ENCODE measurements around the gene ANAPC15. TPM values are rescaled to one million over a fixed set of nuclear protein-coding genes. Genes with fewer than 3 reads are reported as not detected.

The ANAPC15 gene
- total and polyA plus RNA-seq, 2 of the 13 experiments (the other 11 are each of a cell fraction or from before 2014, with no cell fraction given), result 18.8 to 25.7 TPM

- 0 out of 2 replicates have a peak, but pooled peaks have one; percentile 6 for TF ChIP-seq PRDM10 (CRISPR knock-in tag; IDR thresholded peaks at IDR 0.05; ENCODE audit: low read depth)
- no peak for TF ChIP-seq ZMAT5 (CRISPR knock-in tag; IDR thresholded peaks at IDR 0.05; ENCODE audit: borderline replicate concordance, low read depth)
- TF ChIP-seq NAIF1 (CRISPR knock-in tag; IDR thresholded peaks at IDR 0.05; ENCODE audit: borderline replicate concordance), result no peak
- TF ChIP-seq LCORL (IDR thresholded peaks at IDR 0.05), result no peak
- TF ChIP-seq LCORL (CRISPR knock-in tag; IDR thresholded peaks at IDR 0.05), result peak; percentile 45; the same call in 1 of the 2 replicates
- TF ChIP-seq ZNF574 (CRISPR knock-in tag; IDR thresholded peaks at IDR 0.05), result peak; percentile 76
- TF ChIP-seq SIN3A (IDR thresholded peaks at IDR 0.05; ENCODE audit: borderline replicate concordance, low read depth, low read length), result peak; percentile 65; the same call in 1 of the 2 replicates
- peak; percentile 48; the same call in 1 of the 2 replicates for TF ChIP-seq RNF2 (conservative IDR thresholded peaks at IDR 0.05; ENCODE audit: low read depth)
- peak; percentile 57; the same call in 1 of the 2 replicates for TF ChIP-seq GATA4 (IDR thresholded peaks at IDR 0.05; ENCODE audit: borderline replicate concordance, low read depth)
- TF ChIP-seq ASH2L (IDR thresholded peaks at IDR 0.05; ENCODE audit: insufficient read length, low read depth, low read length), result peak; percentile 92
- peak; percentile 34; the same call in 1 of the 2 replicates for TF ChIP-seq ZNF33A (CRISPR knock-in tag; IDR thresholded peaks at IDR 0.05; ENCODE audit: borderline replicate concordance)
- TF ChIP-seq GABPA (IDR thresholded peaks at IDR 0.05; ENCODE audit: low read depth, low read length), result peak; percentile 97
- peak; percentile 98 for TF ChIP-seq GABPA (CRISPR knock-in tag; IDR thresholded peaks at IDR 0.05; ENCODE audit: low read depth)
- TF ChIP-seq, protein P1, sequence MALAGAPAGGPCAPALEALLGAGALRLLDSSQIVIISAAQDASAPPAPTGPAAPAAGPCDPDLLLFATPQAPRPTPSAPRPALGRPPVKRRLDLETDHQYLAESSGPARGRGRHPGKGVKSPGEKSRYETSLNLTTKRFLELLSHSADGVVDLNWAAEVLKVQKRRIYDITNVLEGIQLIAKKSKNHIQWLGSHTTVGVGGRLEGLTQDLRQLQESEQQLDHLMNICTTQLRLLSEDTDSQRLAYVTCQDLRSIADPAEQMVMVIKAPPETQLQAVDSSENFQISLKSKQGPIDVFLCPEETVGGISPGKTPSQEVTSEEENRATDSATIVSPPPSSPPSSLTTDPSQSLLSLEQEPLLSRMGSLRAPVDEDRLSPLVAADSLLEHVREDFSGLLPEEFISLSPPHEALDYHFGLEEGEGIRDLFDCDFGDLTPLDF (CRISPR knock-in tag; IDR thresholded peaks at IDR 0.05), result peak; percentile 78
- no peak for TF ChIP-seq ZNF883 (CRISPR knock-in tag; IDR thresholded peaks at IDR 0.05; ENCODE audit: not compliant biosample characterization)
- TF ChIP-seq RARA (CRISPR knock-in tag; IDR thresholded peaks at IDR 0.05), result 0 out of 2 replicates have a peak, but pooled peaks have one; percentile 18
- TF ChIP-seq ZNF253 (CRISPR knock-in tag; IDR thresholded peaks at IDR 0.05; ENCODE audit: borderline replicate concordance), result no peak
- TF ChIP-seq ZNF652 (CRISPR knock-in tag; IDR thresholded peaks at IDR 0.05; ENCODE audit: borderline replicate concordance, low read depth), result peak; percentile 85
- TF ChIP-seq DNMT3B (CRISPR knock-in tag; conservative IDR thresholded peaks at IDR 0.05), result peak; percentile 80; the same call in 1 of the 2 replicates
- TF ChIP-seq NONO (IDR thresholded peaks at IDR 0.05), result no peak
- TF ChIP-seq NONO (CRISPR knock-in tag; conservative IDR thresholded peaks at IDR 0.05), result peak; percentile 49; the same call in 1 of the 2 replicates
Observed at GRCh38 chr11:72112143-72112977, at the start of gene ANAPC15 (continued).
